NCI-H526 (cell line): ENCODE results near the gene GABRG2.

Experiments
- DNase-seq, 2 experiments: peaks; one replicate each; lab custom pipeline; 2025; lab: John Stamatoyannopoulos, UW

GABRG2 gene

GRCh38 chr5:162193012-162193411, 125.4 kb downstream of the GABRG2 start:
- no peak for DNase-seq

GRCh38 chr5:162196351-162196750, 128.8 kb downstream of the GABRG2 start:
- DNase-seq, result no peak

- no peak for DNase-seq
Measured at GRCh38 chr5:162202285-162202880, 134.8 kb downstream of the GABRG2 start.
